HEK293 (cell line): Measurements from ENCODE around the gene CPT1C.

Experiments
- CTCF ChIA-PET: fragments of 350-600 bp; formaldehyde crosslinking; extraction: SDS; loops from one replicate; lab custom pipeline; 2021; ENCODE audit warnings: antibody characterized with exemption; lab: Yijun Ruan, JAX
- POLR2A ChIA-PET: fragments of 300-600 bp; formaldehyde crosslinking; extraction: SDS; loops from one replicate; lab custom pipeline; 2020; ENCODE audit warnings: antibody characterized with exemption, inconsistent platforms; lab: Yijun Ruan, JAX
- H3K27ac ChIP-seq: fragments of 200-500 bp; sonication (Bioruptor generic); 2 replicates; pipeline ENCODE4 v1.5.1; 2014; ENCODE audit warnings: low read depth, low read length, control low read depth, inconsistent platforms; ENCODE audit errors: extremely low read depth
- H3K36me3 ChIP-seq, 2 experiments: fragments of 200-500 bp in 1 of 2; sonication (Bioruptor generic) in 1 of 2; 1 replicate in 1 of 2; 2 replicates in 1 of 2; pipeline ENCODE4 v1.5.1; 2014 to 2017; ENCODE audit warnings: inconsistent platforms in 2 of 2, low read length in 2 of 2; ENCODE audit not compliant: control insufficient read depth in 2 of 2, insufficient read depth in 1 of 2
- H3K4me1 ChIP-seq: fragments of 200-500 bp; sonication (Bioruptor generic); 2 replicates; pipeline ENCODE4 v1.5.1; 2014; ENCODE audit warnings: mild to moderate bottlenecking, low read length, inconsistent platforms; ENCODE audit not compliant: control insufficient read depth, insufficient read depth
- H3K4me3 ChIP-seq: 2 replicates; pipeline ENCODE4 v1.5.1; 2011; ENCODE audit warnings: low read depth, mild to moderate bottlenecking, control low read depth, low read length, moderate library complexity
- H3K9me3 ChIP-seq: fragments of 200-500 bp; sonication (Bioruptor generic); 2 replicates; pipeline ENCODE4 v1.5.1; 2014; ENCODE audit warnings: low read depth, low read length, inconsistent platforms; ENCODE audit not compliant: control insufficient read depth, insufficient read depth
- EGR2 ChIP-seq: fragments of 450-650 bp; formaldehyde crosslinking; IDR thresholded peaks from 2 replicates; pipeline ENCODE4 v1.5.1; 2016; ENCODE audit warnings: low read depth, missing biosample characterization, missing genetic modification characterization
- GLI2 ChIP-seq: fragments of 450-650 bp; formaldehyde crosslinking; IDR thresholded peaks from 2 replicates; pipeline ENCODE4; 2017; ENCODE audit warnings: missing biosample characterization, missing genetic modification characterization, low read depth, borderline replicate concordance
- GLIS2 ChIP-seq: fragments of 450-650 bp; formaldehyde crosslinking; IDR thresholded peaks from 2 replicates; pipeline ENCODE4 v1.5.1; 2016; ENCODE audit warnings: missing biosample characterization, missing genetic modification characterization
- PRDM2 ChIP-seq: fragments of 450-650 bp; formaldehyde crosslinking; IDR thresholded peaks from 2 replicates; pipeline ENCODE4 v1.5.1; 2016; ENCODE audit warnings: missing biosample characterization, missing genetic modification characterization, borderline replicate concordance
- SCRT1 ChIP-seq: fragments of 450-650 bp; formaldehyde crosslinking; IDR thresholded peaks from 2 replicates; pipeline ENCODE4 v1.5.1; 2016; ENCODE audit warnings: missing biosample characterization, missing genetic modification characterization, borderline replicate concordance
- SP2 ChIP-seq: fragments of 450-650 bp; formaldehyde crosslinking; IDR thresholded peaks from 2 replicates; pipeline ENCODE4 v1.5.1; 2016; ENCODE audit warnings: missing biosample characterization, missing genetic modification characterization
- TRIM28 ChIP-seq: IDR thresholded peaks from 2 replicates; pipeline ENCODE4 v1.6.1; 2011; ENCODE audit warnings: low read length, control low read depth, borderline replicate concordance
- ZBTB20 ChIP-seq: fragments of 450-650 bp; formaldehyde crosslinking; IDR thresholded peaks from 2 replicates; pipeline ENCODE4 v1.5.1; 2016; ENCODE audit warnings: missing biosample characterization, missing genetic modification characterization
- ZBTB8A ChIP-seq: fragments of 450-650 bp; formaldehyde crosslinking; IDR thresholded peaks from 2 replicates; pipeline ENCODE4 v1.5.1; 2016; ENCODE audit warnings: missing biosample characterization, missing genetic modification characterization
- ZNF169 ChIP-seq: fragments of 450-650 bp; formaldehyde crosslinking; IDR thresholded peaks from 2 replicates; pipeline ENCODE4 v1.5.1; 2016; ENCODE audit warnings: missing biosample characterization, missing genetic modification characterization
- ZNF174 ChIP-seq: fragments of 450-650 bp; formaldehyde crosslinking; IDR thresholded peaks from 2 replicates; pipeline ENCODE4 v1.5.0; 2017; ENCODE audit warnings: missing biosample characterization, mild to moderate bottlenecking, missing genetic modification characterization
- ZNF23 ChIP-seq: fragments of 450-650 bp; formaldehyde crosslinking; IDR thresholded peaks from 2 replicates; pipeline ENCODE4 v1.5.1; 2016; ENCODE audit warnings: missing biosample characterization, missing genetic modification characterization, borderline replicate concordance
- ZNF239 ChIP-seq: fragments of 450-650 bp; formaldehyde crosslinking; IDR thresholded peaks from 2 replicates; pipeline ENCODE4 v1.5.1; 2016; ENCODE audit warnings: missing biosample characterization, missing genetic modification characterization
- ZNF335 ChIP-seq: fragments of 450-650 bp; formaldehyde crosslinking; conservative IDR thresholded peaks from 2 replicates; pipeline ENCODE4 v1.5.1; 2016; ENCODE audit warnings: missing biosample characterization, missing genetic modification characterization
- ZNF416 ChIP-seq: fragments of 450-650 bp; formaldehyde crosslinking; IDR thresholded peaks from 2 replicates; pipeline ENCODE4 v1.5.1; 2016; ENCODE audit warnings: missing biosample characterization, missing genetic modification characterization
- ZNF423 ChIP-seq: fragments of 450-650 bp; formaldehyde crosslinking; IDR thresholded peaks from 2 replicates; pipeline ENCODE4 v1.5.1; 2016; ENCODE audit warnings: missing biosample characterization, missing genetic modification characterization
- ZNF433 ChIP-seq: fragments of 450-650 bp; formaldehyde crosslinking; IDR thresholded peaks from 2 replicates; pipeline ENCODE4 v1.5.1; 2016; ENCODE audit warnings: missing biosample characterization, missing genetic modification characterization, low read depth
- ZNF510 ChIP-seq: fragments of 450-650 bp; formaldehyde crosslinking; IDR thresholded peaks from 2 replicates; pipeline ENCODE4 v1.5.1; 2018; ENCODE audit warnings: mild to moderate bottlenecking, missing genetic modification characterization, missing biosample characterization; ENCODE audit not compliant: insufficient replicate concordance
- ZNF529 ChIP-seq: fragments of 450-650 bp; formaldehyde crosslinking; IDR thresholded peaks from 2 replicates; pipeline ENCODE4 v1.5.1; 2017; ENCODE audit warnings: missing genetic modification characterization, missing biosample characterization; ENCODE audit not compliant: insufficient replicate concordance
- ZNF558 ChIP-seq: fragments of 450-650 bp; formaldehyde crosslinking; IDR thresholded peaks from 2 replicates; pipeline ENCODE4 v1.5.1; 2016; ENCODE audit warnings: missing biosample characterization, missing genetic modification characterization
- ZNF560 ChIP-seq: fragments of 450-650 bp; formaldehyde crosslinking; IDR thresholded peaks from 2 replicates; pipeline ENCODE4 v1.5.1; 2017; ENCODE audit warnings: missing biosample characterization, missing genetic modification characterization, borderline replicate concordance
- ZNF561 ChIP-seq: fragments of 450-650 bp; IDR thresholded peaks from 2 replicates; pipeline ENCODE4 v1.5.1; 2018; ENCODE audit warnings: missing biosample characterization, missing genetic modification characterization, borderline replicate concordance
- ZNF580 ChIP-seq: fragments of 450-650 bp; formaldehyde crosslinking; IDR thresholded peaks from 2 replicates; pipeline ENCODE4 v1.5.1; 2016; ENCODE audit warnings: missing biosample characterization, missing genetic modification characterization
- ZNF707 ChIP-seq: fragments of 450-650 bp; formaldehyde crosslinking; IDR thresholded peaks from 2 replicates; pipeline ENCODE4 v1.5.1; 2016; ENCODE audit warnings: missing biosample characterization, missing genetic modification characterization
- ZNF785 ChIP-seq: fragments of 450-650 bp; formaldehyde crosslinking; IDR thresholded peaks from 2 replicates; pipeline ENCODE4 v1.5.1; 2016; ENCODE audit warnings: missing biosample characterization, missing genetic modification characterization
- ZSCAN23 ChIP-seq: fragments of 450-650 bp; formaldehyde crosslinking; IDR thresholded peaks from 2 replicates; pipeline ENCODE4 v1.5.1; 2016; ENCODE audit warnings: missing biosample characterization, missing genetic modification characterization
- TF ChIP-seq, protein P1 (sequence below): sonication (generic); formaldehyde crosslinking; IDR thresholded peaks from 2 replicates; pipeline ENCODE4 v1.8.1; 2022; ENCODE audit warnings: mild to moderate bottlenecking, moderate library complexity, missing genetic modification reagents
- TF ChIP-seq, protein P2 (sequence below): fragments of 450-650 bp; formaldehyde crosslinking; IDR thresholded peaks from 2 replicates; pipeline ENCODE4 v1.5.1; 2016; ENCODE audit warnings: missing biosample characterization, missing genetic modification characterization

CPT1C gene

GRCh38 chr19:49730166-49730565 lies 39.2 kb downstream of the CPT1C start:
- TF ChIP-seq ZNF785 (tag by site-specific recombination) (no peak), SP2 (tag by site-specific recombination) (no peak), SCRT1 (no peak), ZNF558 (tag by site-specific recombination) (no peak), ZNF529 (no peak), ZNF239 (tag by site-specific recombination) (no peak), GLIS2 (tag by site-specific recombination) (no peak), ZNF707 (tag by site-specific recombination) (no peak), ZNF23 (tag by site-specific recombination) (no peak), ZBTB20 (tag by site-specific recombination) (no peak), ZNF423 (tag by site-specific recombination) (no peak), ZNF510 (tag by site-specific recombination) (no peak), EGR2 (tag by site-specific recombination) (no peak), ZNF169 (tag by site-specific recombination) (no peak)
- Histone ChIP-seq H3K36me3 (no peaks in the 10 kb centered on the region; a peak in 1 of 3 replicates), H3K4me3 (no peak overlapping the region), H3K27ac (no peak overlapping the region), H3K4me1 (no peaks in the 10 kb centered on the region), H3K9me3 (no peaks in the 10 kb centered on the region)
- CTCF ChIA-PET, result interaction anchor here (1.6 kb wide), 1 partner anchor 13 kb away, joined by 10 read pairs; no protein-coding TSS in a partner anchor
- POLR2A ChIA-PET, result interaction anchor here (0.5 kb wide), 1 partner anchor 778 kb away, joined by 5 read pairs; no protein-coding TSS in a partner anchor

DNA sequence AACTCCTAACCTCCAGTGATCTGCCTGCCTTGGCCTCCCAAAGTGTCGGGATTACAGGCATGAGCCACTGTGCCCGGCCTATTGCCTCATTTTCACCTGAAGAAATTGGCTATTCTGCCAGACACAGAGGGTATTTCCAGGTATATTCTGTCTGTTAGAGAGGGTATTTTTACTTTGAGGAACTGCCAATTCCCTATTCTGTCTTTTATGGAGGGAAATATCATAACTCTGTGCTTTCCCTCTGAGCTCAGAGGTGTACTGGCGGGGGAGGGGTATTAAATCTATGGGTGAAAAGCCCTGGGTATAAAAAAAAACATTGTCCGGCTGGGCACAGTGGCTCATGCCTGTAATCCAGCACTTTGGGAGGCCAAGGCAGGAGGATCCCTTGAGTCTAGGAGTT lies 47.4 kb downstream of the CPT1C start:
- no peaks in the 10 kb centered on the region for H3K9me3 ChIP-seq
- ChIA-PET CTCF (interaction anchor here (0.6 kb wide), 2 partner anchors 21 to 152 kb away, joined by 3 read pairs; no protein-coding TSS in a partner anchor), POLR2A (no interaction called here)
- no peaks in the 10 kb centered on the region; a peak in 1 of 3 replicates for H3K36me3 ChIP-seq
- H3K4me3 ChIP-seq, result no peak overlapping the region
- no peak overlapping the region for H3K27ac ChIP-seq
- H3K4me1 ChIP-seq, result no peaks in the 10 kb centered on the region
- no peak for TF ChIP-seq ZNF561 (tag by site-specific recombination)
- TF ChIP-seq, protein P1, sequence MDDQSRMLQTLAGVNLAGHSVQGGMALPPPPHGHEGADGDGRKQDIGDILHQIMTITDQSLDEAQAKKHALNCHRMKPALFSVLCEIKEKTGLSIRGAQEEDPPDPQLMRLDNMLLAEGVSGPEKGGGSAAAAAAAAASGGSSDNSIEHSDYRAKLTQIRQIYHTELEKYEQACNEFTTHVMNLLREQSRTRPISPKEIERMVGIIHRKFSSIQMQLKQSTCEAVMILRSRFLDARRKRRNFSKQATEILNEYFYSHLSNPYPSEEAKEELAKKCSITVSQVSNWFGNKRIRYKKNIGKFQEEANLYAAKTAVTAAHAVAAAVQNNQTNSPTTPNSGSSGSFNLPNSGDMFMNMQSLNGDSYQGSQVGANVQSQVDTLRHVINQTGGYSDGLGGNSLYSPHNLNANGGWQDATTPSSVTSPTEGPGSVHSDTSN (CRISPR knock-in tag), result no peak
- no peak for TF ChIP-seq GLI2 (tag by site-specific recombination)
- TF ChIP-seq ZNF433, result no peak
- no peak for TF ChIP-seq ZNF174
- TF ChIP-seq SP2 (tag by site-specific recombination), result no peak
- no peak for TF ChIP-seq SCRT1
- TF ChIP-seq ZNF335 (tag by site-specific recombination), result no peak
- TF ChIP-seq, protein P2, sequence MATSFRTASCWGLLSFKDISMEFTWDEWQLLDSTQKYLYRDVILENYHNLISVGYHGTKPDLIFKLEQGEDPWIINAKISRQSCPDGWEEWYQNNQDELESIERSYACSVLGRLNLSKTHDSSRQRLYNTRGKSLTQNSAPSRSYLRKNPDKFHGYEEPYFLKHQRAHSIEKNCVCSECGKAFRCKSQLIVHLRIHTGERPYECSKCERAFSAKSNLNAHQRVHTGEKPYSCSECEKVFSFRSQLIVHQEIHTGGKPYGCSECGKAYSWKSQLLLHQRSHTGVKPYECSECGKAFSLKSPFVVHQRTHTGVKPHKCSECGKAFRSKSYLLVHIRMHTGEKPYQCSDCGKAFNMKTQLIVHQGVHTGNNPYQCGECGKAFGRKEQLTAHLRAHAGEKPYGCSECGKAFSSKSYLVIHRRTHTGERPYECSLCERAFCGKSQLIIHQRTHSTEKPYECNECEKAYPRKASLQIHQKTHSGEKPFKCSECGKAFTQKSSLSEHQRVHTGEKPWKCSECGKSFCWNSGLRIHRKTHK (tag by site-specific recombination), result no peak
- no peak for TF ChIP-seq PRDM2 (tag by site-specific recombination)
- TF ChIP-seq ZNF580 (tag by site-specific recombination), result no peak
- no peak for TF ChIP-seq ZSCAN23 (tag by site-specific recombination)
- no peak for TF ChIP-seq ZNF239 (tag by site-specific recombination)
- no peak for TF ChIP-seq ZNF560
- TF ChIP-seq ZBTB8A (tag by site-specific recombination), result no peak
- no peak for TF ChIP-seq TRIM28
- no peak for TF ChIP-seq ZNF416 (tag by site-specific recombination)
